ENCODE measurements around the gene TSKU. TPM values are rescaled to one million over a fixed set of nuclear protein-coding genes. Genes with fewer than 3 reads are reported as not detected.
"Not testable (repeated sequence)": the region's sequence is repeated elsewhere in the genome, so short reads cannot be mapped to it uniquely, and the experiment has no call there.

The TSKU gene, protein sequence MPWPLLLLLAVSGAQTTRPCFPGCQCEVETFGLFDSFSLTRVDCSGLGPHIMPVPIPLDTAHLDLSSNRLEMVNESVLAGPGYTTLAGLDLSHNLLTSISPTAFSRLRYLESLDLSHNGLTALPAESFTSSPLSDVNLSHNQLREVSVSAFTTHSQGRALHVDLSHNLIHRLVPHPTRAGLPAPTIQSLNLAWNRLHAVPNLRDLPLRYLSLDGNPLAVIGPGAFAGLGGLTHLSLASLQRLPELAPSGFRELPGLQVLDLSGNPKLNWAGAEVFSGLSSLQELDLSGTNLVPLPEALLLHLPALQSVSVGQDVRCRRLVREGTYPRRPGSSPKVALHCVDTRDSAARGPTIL
- 32.8 and 36.7 TPM in 2 replicates for total RNA-seq (ENCODE audit: low replicate concordance)
- long read RNA-seq, transcript TSKU-201 (2 exons, 2,712 nt), result major isoform, 6 of 9 reads
- long read RNA-seq, partial matches to known transcripts, result 0 of 9 reads
- long read RNA-seq, other reads (novel, unspliced or antisense), result 3 of 9 reads

DNA sequence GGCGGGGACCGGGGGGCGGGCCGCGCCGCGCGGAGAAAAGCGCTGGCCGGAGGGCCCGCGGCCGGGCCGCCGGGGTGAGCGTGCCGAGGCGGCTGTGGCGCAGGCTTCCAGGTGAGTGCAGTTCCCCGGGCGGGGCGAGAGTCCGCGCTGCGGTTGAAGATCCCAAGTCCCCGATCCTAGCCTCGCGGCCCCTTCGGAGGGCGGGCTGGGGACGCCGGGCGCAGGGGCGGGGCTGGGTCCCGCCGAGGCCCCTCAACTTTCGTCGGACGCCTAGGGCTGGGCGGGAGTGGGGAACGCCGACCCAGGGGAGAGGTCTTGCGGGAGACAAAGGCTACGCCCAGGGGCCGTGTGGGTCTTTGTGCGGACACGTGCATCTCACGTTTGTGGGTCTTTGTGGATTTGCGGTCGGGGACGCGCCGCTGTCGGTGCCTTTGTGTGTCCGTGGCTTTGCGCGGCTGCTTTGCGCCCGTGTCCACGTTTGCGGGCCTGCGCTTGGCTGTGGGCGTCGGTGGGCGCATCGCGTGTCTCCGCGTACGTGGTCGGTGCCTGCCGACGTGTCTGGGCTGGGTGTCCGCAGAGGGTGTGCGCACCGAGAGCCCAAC lies at the start of gene TSKU:
Gene TSKU (plus strand): TSS at position 63 of the 602 bp plus-strand sequence. CDS start 12,261 bp downstream, outside the sequence.
- Mint-ChIP-seq H3K36me3 (peaks cover 5% of the 10 kb centered on the region), H3K4me1 (ENCODE audit: unreplicated experiment) (peaks cover 64% of the 10 kb centered on the region), H3K9me3 (no peaks in the 10 kb centered on the region), H3K27me3 (no peaks in the 10 kb centered on the region), H3K27ac (peak within 1 kb of the TSS; percentile 93), H3K4me3 (peak within 1 kb of the TSS; percentile 91)
- TF ChIP-seq, protein P1, sequence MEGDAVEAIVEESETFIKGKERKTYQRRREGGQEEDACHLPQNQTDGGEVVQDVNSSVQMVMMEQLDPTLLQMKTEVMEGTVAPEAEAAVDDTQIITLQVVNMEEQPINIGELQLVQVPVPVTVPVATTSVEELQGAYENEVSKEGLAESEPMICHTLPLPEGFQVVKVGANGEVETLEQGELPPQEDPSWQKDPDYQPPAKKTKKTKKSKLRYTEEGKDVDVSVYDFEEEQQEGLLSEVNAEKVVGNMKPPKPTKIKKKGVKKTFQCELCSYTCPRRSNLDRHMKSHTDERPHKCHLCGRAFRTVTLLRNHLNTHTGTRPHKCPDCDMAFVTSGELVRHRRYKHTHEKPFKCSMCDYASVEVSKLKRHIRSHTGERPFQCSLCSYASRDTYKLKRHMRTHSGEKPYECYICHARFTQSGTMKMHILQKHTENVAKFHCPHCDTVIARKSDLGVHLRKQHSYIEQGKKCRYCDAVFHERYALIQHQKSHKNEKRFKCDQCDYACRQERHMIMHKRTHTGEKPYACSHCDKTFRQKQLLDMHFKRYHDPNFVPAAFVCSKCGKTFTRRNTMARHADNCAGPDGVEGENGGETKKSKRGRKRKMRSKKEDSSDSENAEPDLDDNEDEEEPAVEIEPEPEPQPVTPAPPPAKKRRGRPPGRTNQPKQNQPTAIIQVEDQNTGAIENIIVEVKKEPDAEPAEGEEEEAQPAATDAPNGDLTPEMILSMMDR (conservative IDR thresholded peaks at IDR 0.05), result no peak
- peak; percentile 85 for DNase-seq (ENCODE audit: extremely low spot score, unreplicated experiment)

DNA sequence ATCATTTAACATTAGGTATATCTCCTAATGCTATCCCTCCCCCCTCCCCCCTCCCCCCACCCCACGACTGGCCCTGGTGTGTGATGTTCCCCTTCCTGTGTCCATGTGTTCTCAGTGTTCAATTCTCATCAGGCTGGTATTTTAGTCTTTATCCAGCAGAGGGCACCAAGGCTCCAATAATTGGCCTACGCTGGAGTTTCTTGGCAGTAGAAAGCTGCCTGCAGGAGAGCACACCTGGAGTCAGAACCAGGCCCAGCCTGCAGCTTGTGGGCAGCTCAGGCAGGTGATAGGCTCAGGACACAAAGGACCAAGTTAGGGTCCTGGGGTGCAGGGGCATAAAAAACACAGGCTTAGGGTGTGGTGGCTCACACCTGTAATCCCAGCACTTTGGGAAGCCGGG lies 49.2 kb upstream of the TSKU start:
- Mint-ChIP-seq H3K27me3 (peaks cover 29% of the 10 kb centered on the region), H3K4me1 (ENCODE audit: unreplicated experiment) (peaks cover 15% of the 10 kb centered on the region)
- DNase-seq (ENCODE audit: extremely low spot score, unreplicated experiment); H3K9me3 Mint-ChIP-seq; H3K36me3 Mint-ChIP-seq; H3K27ac Mint-ChIP-seq; H3K4me3 Mint-ChIP-seq: not testable (repeated sequence)
- TF ChIP-seq, protein P1 (conservative IDR thresholded peaks at IDR 0.05), result peak; percentile 65

DNA sequence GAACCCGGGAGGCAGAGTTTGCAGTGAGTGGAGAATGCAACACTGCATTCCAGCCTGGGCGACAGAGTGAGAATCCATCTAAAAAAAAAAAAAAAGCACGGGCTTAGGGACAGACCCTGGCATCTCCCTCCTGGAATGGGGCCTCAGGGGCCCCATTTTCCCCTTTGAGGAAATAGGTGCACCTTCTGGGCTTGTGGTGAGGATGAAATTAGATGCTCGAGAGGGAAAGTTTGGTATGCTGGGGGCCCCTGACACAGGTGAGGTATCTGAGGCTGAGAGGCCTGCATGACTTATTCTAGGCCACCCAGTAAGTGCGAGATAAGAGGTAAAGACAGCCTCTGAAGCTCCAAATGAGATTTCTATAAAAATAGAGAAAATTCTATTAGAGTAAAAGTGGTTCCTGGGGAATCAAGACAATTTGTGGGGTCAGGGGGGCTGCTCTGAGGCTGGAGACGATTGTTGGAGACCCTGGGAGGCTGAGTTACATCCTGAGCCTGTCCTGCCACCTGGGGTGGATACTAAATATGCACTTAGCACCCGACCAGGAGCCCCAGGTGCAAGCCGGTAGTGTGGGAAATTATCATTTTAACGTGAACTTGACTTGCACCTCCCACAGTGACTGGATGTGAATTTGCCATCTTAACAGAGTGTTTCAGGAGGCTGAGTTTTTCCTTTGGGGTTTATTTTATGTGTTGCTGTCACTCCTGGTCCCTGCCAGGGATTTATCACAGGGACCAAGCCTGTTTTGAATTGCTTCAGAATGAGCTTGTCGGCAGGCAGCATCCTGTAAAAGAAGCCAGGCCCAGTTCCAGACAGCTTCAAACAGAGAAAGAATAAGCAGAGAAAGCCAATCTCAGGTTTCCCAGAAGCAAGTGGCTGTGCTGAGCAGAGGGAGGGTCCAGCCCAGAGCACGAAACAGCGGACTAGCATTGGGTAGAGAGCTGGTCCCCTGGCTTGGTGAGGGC lies 48.4 kb upstream of the TSKU start:
- Mint-ChIP-seq H3K4me3 (no peak overlapping the region), H3K27ac (peak overlapping the region; percentile 39), H3K9me3 (no peaks in the 10 kb centered on the region), H3K27me3 (peaks cover 21% of the 10 kb centered on the region), H3K36me3 (no peaks in the 10 kb centered on the region), H3K4me1 (ENCODE audit: unreplicated experiment) (peaks cover 15% of the 10 kb centered on the region)
- no peak for DNase-seq (ENCODE audit: extremely low spot score, unreplicated experiment)
- TF ChIP-seq, protein P1 (conservative IDR thresholded peaks at IDR 0.05), result no peak

DNA sequence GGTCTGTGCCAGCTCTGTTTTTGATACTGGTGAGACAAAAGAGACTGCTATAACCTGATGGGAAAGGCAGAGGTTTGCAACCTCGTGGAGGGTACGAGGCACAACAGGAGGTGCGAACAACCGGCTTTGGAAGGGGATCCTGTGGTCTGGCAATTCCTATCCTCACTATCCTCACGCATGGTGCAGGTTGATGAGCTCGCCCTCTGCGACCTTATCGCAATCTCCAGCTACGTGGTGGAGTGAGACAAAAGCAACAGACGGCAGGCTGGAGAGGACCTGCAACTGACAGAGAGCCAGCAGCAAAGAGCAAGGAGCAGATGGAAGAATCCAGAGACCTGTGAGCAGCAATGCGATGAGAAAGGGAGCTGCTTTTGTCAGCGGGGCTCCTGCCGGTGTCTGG lies 47.3 kb upstream of the TSKU start:
- Mint-ChIP-seq H3K4me1 (ENCODE audit: unreplicated experiment) (peaks cover 18% of the 10 kb centered on the region), H3K36me3 (no peaks in the 10 kb centered on the region), H3K27ac (no peak overlapping the region), H3K9me3 (no peaks in the 10 kb centered on the region), H3K27me3 (peaks cover 22% of the 10 kb centered on the region), H3K4me3 (no peak overlapping the region)
- no peak for DNase-seq (ENCODE audit: extremely low spot score, unreplicated experiment)
- TF ChIP-seq, protein P1 (conservative IDR thresholded peaks at IDR 0.05), result no peak

DNA sequence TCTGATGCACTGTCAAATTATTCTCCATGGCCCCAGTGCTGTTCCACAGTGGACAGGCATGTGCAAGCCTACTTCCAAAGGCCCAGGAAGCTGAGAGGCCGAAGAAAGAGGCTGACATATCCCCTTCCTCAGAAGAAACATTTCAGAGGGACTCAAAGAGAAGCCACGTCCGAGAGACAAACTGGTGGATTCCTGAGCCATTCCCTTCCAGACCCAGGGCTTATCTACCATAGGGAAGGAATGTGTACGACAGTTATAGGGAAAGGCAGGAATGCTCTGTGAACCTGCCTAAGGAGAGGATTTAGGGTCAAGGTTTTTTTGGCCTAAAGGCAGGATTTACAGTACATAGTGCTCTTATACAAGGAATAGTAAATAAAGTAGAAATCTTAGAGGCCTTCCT lies 46.9 kb upstream of the TSKU start:
- no peak for DNase-seq (ENCODE audit: extremely low spot score, unreplicated experiment)
- Mint-ChIP-seq H3K27me3 (peaks cover 19% of the 10 kb centered on the region), H3K27ac (no peak overlapping the region), H3K9me3 (no peaks in the 10 kb centered on the region), H3K4me1 (ENCODE audit: unreplicated experiment) (peaks cover 18% of the 10 kb centered on the region), H3K36me3 (no peaks in the 10 kb centered on the region), H3K4me3 (no peak overlapping the region)
- TF ChIP-seq, protein P1 (conservative IDR thresholded peaks at IDR 0.05), result no peak

All from type B pancreatic cell (in vitro differentiated cells).